HG03108 (cell line): ENCODE data around the gene THADA.
"Not testable (repeated sequence)": the region's sequence is repeated elsewhere in the genome, so short reads cannot be mapped to it uniquely, and the experiment has no call there.

Experiments
- ATAC-seq: cut with Tn5 transposase; IDR thresholded peaks from one replicate; pipeline ENCODE4 v1.9.1; 2021; ENCODE audit warnings: moderate library complexity; ENCODE audit not compliant: unreplicated experiment

The THADA gene

GRCh38 chr2:43311276-43311675, 284.6 kb downstream of the THADA start:
- ATAC-seq: no peak

- no peak for ATAC-seq
Observed at GRCh38 chr2:43309935-43310334, 285.9 kb downstream of the THADA start.

GRCh38 chr2:43307973-43308372, 287.9 kb downstream of the THADA start:
- ATAC-seq: no peak

GRCh38 chr2:43307046-43307445, 288.8 kb downstream of the THADA start:
- no peak for ATAC-seq

- ATAC-seq: no peak
Observed at GRCh38 chr2:43306197-43306596, 289.6 kb downstream of the THADA start.

GRCh38 chr2:43305517-43305916, 290.3 kb downstream of the THADA start:
- no peak for ATAC-seq

GRCh38 chr2:43305012-43305411, 290.8 kb downstream of the THADA start:
- ATAC-seq: no peak

- ATAC-seq: no peak
Observed at GRCh38 chr2:43303889-43304288, 291.9 kb downstream of the THADA start.

GRCh38 chr2:43302961-43303494, 292.8 kb downstream of the THADA start:
- ATAC-seq: no peak

GRCh38 chr2:43302182-43302960, 293.5 kb downstream of the THADA start:
- ATAC-seq: no peak

GRCh38 chr2:43300781-43301583, 294.9 kb downstream of the THADA start:
- ATAC-seq: no peak

- ATAC-seq: no peak
Observed at GRCh38 chr2:43300222-43300621, 295.6 kb downstream of the THADA start.

GRCh38 chr2:43298500-43298899, 297.3 kb downstream of the THADA start:
- ATAC-seq: no peak

GRCh38 chr2:43297740-43298139, 298.1 kb downstream of the THADA start:
- ATAC-seq: not testable (repeated sequence)

- no peak for ATAC-seq
Observed at GRCh38 chr2:43294973-43295603, 300.8 kb downstream of the THADA start.

GRCh38 chr2:43293744-43294695, 301.8 kb downstream of the THADA start:
- ATAC-seq: peak; percentile 96

- ATAC-seq: no peak
Observed at GRCh38 chr2:43292851-43293743, 302.7 kb downstream of the THADA start.

GRCh38 chr2:43292297-43292696, 303.5 kb downstream of the THADA start:
- no peak for ATAC-seq

- no peak for ATAC-seq
Observed at GRCh38 chr2:43289331-43289730, 306.5 kb downstream of the THADA start.
